Panc1 (cell line): ENCODE data around the gene CSRP3.

Experiments
- TF ChIP-seq, protein P1 (sequence below): fragments of 450-650 bp; IDR thresholded peaks from 2 replicates; pipeline ENCODE4 v1.5.1; 2017; ENCODE audit warnings: mild to moderate bottlenecking
- TF ChIP-seq, protein P2 (sequence below), 2 experiments: IDR thresholded peaks; 2 replicates each; pipeline ENCODE4 v1.6.1; 2011 to 2012; ENCODE audit warnings: low read depth in 2 of 2, control low read depth in 1 of 2, low read length in 1 of 2, mild to moderate bottlenecking in 1 of 2, moderate library complexity in 1 of 2; ENCODE audit not compliant: insufficient read depth in 1 of 2

DNA sequence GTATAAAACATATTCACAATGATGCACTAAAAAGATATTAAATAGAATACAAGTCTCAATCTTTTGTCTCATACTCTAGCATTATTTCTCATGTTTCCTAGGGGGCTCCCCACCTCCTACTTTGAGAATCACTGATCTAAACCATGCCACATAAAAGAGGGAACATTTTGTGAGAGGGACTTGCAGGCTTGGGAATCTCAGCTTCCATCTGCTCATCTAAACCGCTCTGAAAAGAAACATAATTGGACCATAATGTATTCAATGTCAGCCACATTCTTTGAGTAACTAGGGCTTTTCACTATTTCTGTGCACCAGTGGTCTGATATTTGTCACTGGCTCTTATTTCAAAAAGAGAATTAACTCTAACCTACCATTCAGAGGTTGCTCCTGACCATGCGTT is 6.4 kb upstream of the CSRP3 start:
- TF ChIP-seq, protein P1, sequence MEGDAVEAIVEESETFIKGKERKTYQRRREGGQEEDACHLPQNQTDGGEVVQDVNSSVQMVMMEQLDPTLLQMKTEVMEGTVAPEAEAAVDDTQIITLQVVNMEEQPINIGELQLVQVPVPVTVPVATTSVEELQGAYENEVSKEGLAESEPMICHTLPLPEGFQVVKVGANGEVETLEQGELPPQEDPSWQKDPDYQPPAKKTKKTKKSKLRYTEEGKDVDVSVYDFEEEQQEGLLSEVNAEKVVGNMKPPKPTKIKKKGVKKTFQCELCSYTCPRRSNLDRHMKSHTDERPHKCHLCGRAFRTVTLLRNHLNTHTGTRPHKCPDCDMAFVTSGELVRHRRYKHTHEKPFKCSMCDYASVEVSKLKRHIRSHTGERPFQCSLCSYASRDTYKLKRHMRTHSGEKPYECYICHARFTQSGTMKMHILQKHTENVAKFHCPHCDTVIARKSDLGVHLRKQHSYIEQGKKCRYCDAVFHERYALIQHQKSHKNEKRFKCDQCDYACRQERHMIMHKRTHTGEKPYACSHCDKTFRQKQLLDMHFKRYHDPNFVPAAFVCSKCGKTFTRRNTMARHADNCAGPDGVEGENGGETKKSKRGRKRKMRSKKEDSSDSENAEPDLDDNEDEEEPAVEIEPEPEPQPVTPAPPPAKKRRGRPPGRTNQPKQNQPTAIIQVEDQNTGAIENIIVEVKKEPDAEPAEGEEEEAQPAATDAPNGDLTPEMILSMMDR, result no peak
- TF ChIP-seq, protein P2, sequence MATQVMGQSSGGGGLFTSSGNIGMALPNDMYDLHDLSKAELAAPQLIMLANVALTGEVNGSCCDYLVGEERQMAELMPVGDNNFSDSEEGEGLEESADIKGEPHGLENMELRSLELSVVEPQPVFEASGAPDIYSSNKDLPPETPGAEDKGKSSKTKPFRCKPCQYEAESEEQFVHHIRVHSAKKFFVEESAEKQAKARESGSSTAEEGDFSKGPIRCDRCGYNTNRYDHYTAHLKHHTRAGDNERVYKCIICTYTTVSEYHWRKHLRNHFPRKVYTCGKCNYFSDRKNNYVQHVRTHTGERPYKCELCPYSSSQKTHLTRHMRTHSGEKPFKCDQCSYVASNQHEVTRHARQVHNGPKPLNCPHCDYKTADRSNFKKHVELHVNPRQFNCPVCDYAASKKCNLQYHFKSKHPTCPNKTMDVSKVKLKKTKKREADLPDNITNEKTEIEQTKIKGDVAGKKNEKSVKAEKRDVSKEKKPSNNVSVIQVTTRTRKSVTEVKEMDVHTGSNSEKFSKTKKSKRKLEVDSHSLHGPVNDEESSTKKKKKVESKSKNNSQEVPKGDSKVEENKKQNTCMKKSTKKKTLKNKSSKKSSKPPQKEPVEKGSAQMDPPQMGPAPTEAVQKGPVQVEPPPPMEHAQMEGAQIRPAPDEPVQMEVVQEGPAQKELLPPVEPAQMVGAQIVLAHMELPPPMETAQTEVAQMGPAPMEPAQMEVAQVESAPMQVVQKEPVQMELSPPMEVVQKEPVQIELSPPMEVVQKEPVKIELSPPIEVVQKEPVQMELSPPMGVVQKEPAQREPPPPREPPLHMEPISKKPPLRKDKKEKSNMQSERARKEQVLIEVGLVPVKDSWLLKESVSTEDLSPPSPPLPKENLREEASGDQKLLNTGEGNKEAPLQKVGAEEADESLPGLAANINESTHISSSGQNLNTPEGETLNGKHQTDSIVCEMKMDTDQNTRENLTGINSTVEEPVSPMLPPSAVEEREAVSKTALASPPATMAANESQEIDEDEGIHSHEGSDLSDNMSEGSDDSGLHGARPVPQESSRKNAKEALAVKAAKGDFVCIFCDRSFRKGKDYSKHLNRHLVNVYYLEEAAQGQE (IDR thresholded peaks at IDR 0.05; ENCODE audit: insufficient read depth in 1 of 2, low read depth in 2 of 2, low read length in 1 of 2), result no peak
